GM11168 (cell line): ENCODE data around the gene LRRC34.

ENCODE experiments used
- in situ Hi-C: fragments of 300-500 bp; cut with MboI; formaldehyde crosslinking; loops from one replicate; pipeline ENCODE4 v1.12.0; 2022; ENCODE audit warnings: low sequenced_read_pairs; ENCODE audit not compliant: unreplicated experiment

LRRC34 gene

GRCh38 chr3:169771497-169772304 is 41.0 kb downstream of the LRRC34 start:
- in situ Hi-C loops = no loop called here

GRCh38 chr3:169769287-169770181 is 43.2 kb downstream of the LRRC34 start, which contains the start of gene ACTRT3:
ACTRT3 (minus strand) TSS chr3:169769561; CDS start chr3:169769520, 41 bp downstream.
- in situ Hi-C loops = no loop called here

GRCh38 chr3:169764882-169765612 is 47.7 kb downstream of the LRRC34 start, which contains the start of gene TERC:
TERC (minus strand) TSS chr3:169765060.
- in situ Hi-C loops = no loop called here

GRCh38 chr3:169764312-169764881 is 48.3 kb downstream of the LRRC34 start:
- in situ Hi-C loops = no loop called here

GRCh38 chr3:169760479-169760878 is 52.2 kb downstream of the LRRC34 start:
- in situ Hi-C loops = no loop called here

GRCh38 chr3:169759256-169759655 is 53.4 kb downstream of the LRRC34 start:
- in situ Hi-C loops = no loop called here

GRCh38 chr3:169758359-169758994 is 54.2 kb downstream of the LRRC34 start:
- in situ Hi-C loops = no loop called here

GRCh38 chr3:169755488-169755887 is 57.2 kb downstream of the LRRC34 start:
- in situ Hi-C loops = no loop called here

- in situ Hi-C loops = no loop called here
Observed at GRCh38 chr3:169754711-169755110, 58.0 kb downstream of the LRRC34 start.

GRCh38 chr3:169751875-169752274 is 60.8 kb downstream of the LRRC34 start:
- in situ Hi-C loops = no loop called here

GRCh38 chr3:169750665-169751064 is 62.0 kb downstream of the LRRC34 start:
- in situ Hi-C loops = no loop called here

- in situ Hi-C loops = no loop called here
Observed at GRCh38 chr3:169748670-169749069, 64.0 kb downstream of the LRRC34 start.

GRCh38 chr3:169746924-169747323 is 65.8 kb downstream of the LRRC34 start:
- in situ Hi-C loops = no loop called here

GRCh38 chr3:169744366-169745054 is 68.2 kb downstream of the LRRC34 start:
- in situ Hi-C loops = no loop called here
